Measurements from ENCODE around the gene ADARB2. TPM values are rescaled to one million over a fixed set of nuclear protein-coding genes. Genes with fewer than 3 reads are reported as not detected.
A peak's percentile ranks its signal among the peaks of the same experiment; 100 is the strongest.

The ADARB2 gene
- total RNA-seq, 6 donors from 2014 or later, result 0.69 to 5.2 (median 1.8) TPM

DNA sequence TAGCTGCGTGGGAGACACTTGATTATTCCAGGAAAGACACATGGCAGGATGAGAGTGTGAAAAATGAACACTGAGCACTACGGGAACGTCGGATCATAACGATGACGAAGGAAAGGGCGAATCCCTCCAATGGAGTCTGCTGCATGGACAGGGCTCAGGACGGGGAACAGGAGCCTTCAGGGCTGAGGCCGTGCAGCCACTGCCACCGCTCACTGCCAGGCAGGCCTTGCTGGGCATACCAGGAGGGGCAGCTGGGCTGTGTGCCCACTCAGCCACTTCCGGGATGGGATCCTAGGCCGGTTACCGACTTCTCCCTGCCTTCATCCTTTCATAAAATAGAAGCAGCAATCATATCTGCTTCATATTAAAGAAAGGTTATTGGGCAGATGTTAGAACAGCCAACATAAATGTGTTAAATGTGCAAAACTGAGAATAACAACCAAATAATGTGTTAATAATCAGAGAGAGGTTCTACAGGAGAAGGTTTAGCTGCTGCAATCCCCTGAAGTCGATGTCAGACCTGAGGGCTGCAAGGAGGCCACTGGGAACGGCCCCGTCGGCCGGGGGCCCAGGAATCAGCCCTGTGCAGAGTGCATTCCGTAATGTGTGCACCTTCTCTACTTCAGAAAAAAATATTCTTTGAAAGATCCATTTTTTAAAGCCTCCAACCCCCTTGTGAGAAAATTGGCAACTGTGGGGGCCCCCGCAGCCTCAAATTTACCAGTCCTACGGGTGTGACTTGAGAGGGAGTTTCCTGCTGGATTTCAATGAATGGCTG is 63.6 kb downstream of the ADARB2 start:
- no peaks in the 10 kb centered on the region for H3K27me3 ChIP-seq
- no peak overlapping the region for H3K4me3 ChIP-seq
- H3K9me3 ChIP-seq, result no peaks in the 10 kb centered on the region
- no peak for TF ChIP-seq POLR2A (IDR thresholded peaks at IDR 0.05)
- TF ChIP-seq EP300 (IDR thresholded peaks at IDR 0.05), result no peak
- TF ChIP-seq, protein P1, sequence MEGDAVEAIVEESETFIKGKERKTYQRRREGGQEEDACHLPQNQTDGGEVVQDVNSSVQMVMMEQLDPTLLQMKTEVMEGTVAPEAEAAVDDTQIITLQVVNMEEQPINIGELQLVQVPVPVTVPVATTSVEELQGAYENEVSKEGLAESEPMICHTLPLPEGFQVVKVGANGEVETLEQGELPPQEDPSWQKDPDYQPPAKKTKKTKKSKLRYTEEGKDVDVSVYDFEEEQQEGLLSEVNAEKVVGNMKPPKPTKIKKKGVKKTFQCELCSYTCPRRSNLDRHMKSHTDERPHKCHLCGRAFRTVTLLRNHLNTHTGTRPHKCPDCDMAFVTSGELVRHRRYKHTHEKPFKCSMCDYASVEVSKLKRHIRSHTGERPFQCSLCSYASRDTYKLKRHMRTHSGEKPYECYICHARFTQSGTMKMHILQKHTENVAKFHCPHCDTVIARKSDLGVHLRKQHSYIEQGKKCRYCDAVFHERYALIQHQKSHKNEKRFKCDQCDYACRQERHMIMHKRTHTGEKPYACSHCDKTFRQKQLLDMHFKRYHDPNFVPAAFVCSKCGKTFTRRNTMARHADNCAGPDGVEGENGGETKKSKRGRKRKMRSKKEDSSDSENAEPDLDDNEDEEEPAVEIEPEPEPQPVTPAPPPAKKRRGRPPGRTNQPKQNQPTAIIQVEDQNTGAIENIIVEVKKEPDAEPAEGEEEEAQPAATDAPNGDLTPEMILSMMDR (IDR thresholded peaks at IDR 0.05), result no peak
- no peak for TF ChIP-seq POLR2AphosphoS5 (IDR thresholded peaks at IDR 0.05)
- no peaks in the 10 kb centered on the region for H3K36me3 ChIP-seq
- 85% methylated on average over 21 of the region's 21 CpGs for WGBS, 2 donors
- ATAC-seq (ENCODE audit: low FRiP score in 2 of 2) (no peak), DNase-seq (no peak)
- H3K27ac ChIP-seq, result no peak overlapping the region
- H3K4me1 ChIP-seq, result no peaks in the 10 kb centered on the region

- WGBS, 2 donors, result 85 to 87% methylated on average over 35 to 37 of the region's 37 CpGs
These were observed 65.1 kb downstream of the ADARB2 start for GRCh38 chr10:1672001-1672781.

DNA sequence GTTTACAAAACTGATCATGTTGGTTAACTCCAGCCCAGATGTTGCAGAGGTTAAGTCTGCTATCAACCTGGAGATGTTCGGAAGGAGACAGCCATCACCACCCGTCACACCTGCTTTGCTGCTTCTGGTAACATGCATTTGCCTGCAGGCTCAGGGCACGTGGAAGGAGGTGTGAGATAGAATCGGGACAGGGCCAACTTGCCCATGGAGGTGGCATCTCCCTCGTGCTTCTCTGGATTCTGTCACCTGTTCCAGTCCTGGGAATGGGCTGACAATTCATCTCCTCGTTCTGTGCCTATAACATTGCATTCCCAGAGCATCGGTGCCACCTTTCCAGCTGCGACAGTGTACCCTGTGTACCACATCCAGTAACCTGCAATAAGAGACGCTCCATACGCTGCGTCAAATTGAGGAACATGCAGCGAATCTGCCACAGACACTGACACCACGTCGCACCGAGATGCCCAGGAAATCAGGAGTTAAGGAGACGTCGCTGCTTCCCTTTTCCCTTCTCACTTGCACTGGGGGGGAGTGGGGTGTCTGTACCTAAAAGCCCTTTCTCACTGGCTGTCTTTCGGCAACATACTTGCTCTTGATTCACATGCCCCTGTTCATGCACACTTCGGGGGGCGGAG is 65.8 kb downstream of the ADARB2 start:
- H3K27ac ChIP-seq, result no peak overlapping the region
- H3K4me3 ChIP-seq, result no peak overlapping the region
- no peaks in the 10 kb centered on the region for H3K4me1 ChIP-seq
- no peaks in the 10 kb centered on the region for H3K36me3 ChIP-seq
- ATAC-seq (ENCODE audit: low FRiP score in 2 of 2) (no peak), DNase-seq (no peak)
- TF ChIP-seq POLR2AphosphoS5 (IDR thresholded peaks at IDR 0.05) (no peak), POLR2A (IDR thresholded peaks at IDR 0.05) (no peak), EP300 (IDR thresholded peaks at IDR 0.05) (no peak)
- TF ChIP-seq, protein P1 (IDR thresholded peaks at IDR 0.05), result no peak
- WGBS, 2 donors, result 87% methylated on average over 20 of the region's 20 CpGs
- no peaks in the 10 kb centered on the region for H3K9me3 ChIP-seq
- no peaks in the 10 kb centered on the region for H3K27me3 ChIP-seq

More at GRCh38 chr10:1672001-1672781, 65.1 kb downstream of the ADARB2 start:
- Histone ChIP-seq H3K27me3 (no peaks in the 10 kb centered on the region), H3K27ac (no peak overlapping the region), H3K4me1 (no peaks in the 10 kb centered on the region), H3K4me3 (no peak overlapping the region), H3K9me3 (no peaks in the 10 kb centered on the region), H3K36me3 (no peaks in the 10 kb centered on the region)
- TF ChIP-seq, protein P1 (IDR thresholded peaks at IDR 0.05), result no peak
- no peak for TF ChIP-seq POLR2AphosphoS5 (IDR thresholded peaks at IDR 0.05)
- no peak for TF ChIP-seq POLR2A (IDR thresholded peaks at IDR 0.05)
- no peak for TF ChIP-seq EP300 (IDR thresholded peaks at IDR 0.05)
- ATAC-seq (ENCODE audit: low FRiP score in 2 of 2), result no peak
- peak in 1 of 2 donors; percentile 26 for DNase-seq

- no peak overlapping the region for H3K27ac ChIP-seq
- ATAC-seq (ENCODE audit: low FRiP score in 2 of 2) (no peak), DNase-seq (no peak)
- H3K4me1 ChIP-seq, result no peaks in the 10 kb centered on the region
- H3K36me3 ChIP-seq, result no peaks in the 10 kb centered on the region
- H3K27me3 ChIP-seq, result no peaks in the 10 kb centered on the region
- TF ChIP-seq POLR2AphosphoS5 (IDR thresholded peaks at IDR 0.05), result no peak
- TF ChIP-seq, protein P1 (IDR thresholded peaks at IDR 0.05), result no peak
- no peak for TF ChIP-seq POLR2A (IDR thresholded peaks at IDR 0.05)
- TF ChIP-seq EP300 (IDR thresholded peaks at IDR 0.05), result no peak
- H3K9me3 ChIP-seq, result no peaks in the 10 kb centered on the region
- no peak overlapping the region for H3K4me3 ChIP-seq
- WGBS, 2 donors, result 71 to 75% methylated on average over 28 to 32 of the region's 32 CpGs
These were observed 66.6 kb downstream of the ADARB2 start for GRCh38 chr10:1670541-1671365.
